Activated CD4-positive, alpha-beta T cell treated with anti-CD3 and anti-CD28 coated beads, Interleukin-2, amount 10 ng/mL, durations not matched to agents 7 days and 5 days (primary cell): ENCODE data around the gene UBTD2. TPM values are rescaled to one million over a fixed set of nuclear protein-coding genes. Genes with fewer than 3 reads are reported as not detected.
"Not testable (repeated sequence)": the region's sequence is repeated elsewhere in the genome, so short reads cannot be mapped to it uniquely, and the experiment has no call there.

Experiments used
- CTCF ChIA-PET: fragments of 350-600 bp; sonication (Branson Sonifier 250); formaldehyde crosslinking; loops from one replicate; lab custom pipeline; 2021; ENCODE audit warnings: antibody characterized with exemption; lab: Charles Lee
- POLR2A ChIA-PET: fragments of 350-600 bp; sonication (Branson Sonifier 250); formaldehyde crosslinking; loops from one replicate; lab custom pipeline; 2021; ENCODE audit warnings: antibody characterized with exemption; lab: Charles Lee
- DNase-seq: peaks from one replicate; pipeline ENCODE4 v3.0.0-alpha.2; 2020
- H3K27ac Mint-ChIP-seq: one replicate; pipeline ENCODE4 v1.8.0; 2021; ENCODE audit warnings: mild to moderate bottlenecking, moderate library complexity, mixed read lengths
- H3K27me3 Mint-ChIP-seq: one replicate; pipeline ENCODE4 v1.8.0; 2021; ENCODE audit warnings: mixed read lengths
- H3K36me3 Mint-ChIP-seq: one replicate; pipeline ENCODE4 v1.8.0; 2021; ENCODE audit warnings: low read depth, mixed read lengths
- H3K4me1 Mint-ChIP-seq: one replicate; pipeline ENCODE4 v1.8.0; 2021; ENCODE audit warnings: mixed read lengths
- H3K4me3 Mint-ChIP-seq: one replicate; pipeline ENCODE4 v1.8.0; 2021; ENCODE audit warnings: mild to moderate bottlenecking, moderate library complexity, mixed read lengths
- H3K9me3 Mint-ChIP-seq: one replicate; pipeline ENCODE4 v1.8.0; 2021; ENCODE audit warnings: mixed read lengths
- total RNA-seq, 2 experiments: library from RNA; stranded (reverse); gene quantifications; one replicate each; pipeline ENCODE4 v1.2.3, GENCODE V29; 2021

Gene UBTD2
- total RNA-seq, 2 experiments from 2014 or later = 10.3 to 11.5 TPM

GRCh38 chr5:172305380-172305779 lies 21.8 kb upstream of the UBTD2 start:
- CTCF ChIA-PET = interaction anchor here (1.5 kb wide), 1 partner anchor 9 kb away, joined by 3 read pairs; no protein-coding TSS in a partner anchor
- Mint-ChIP-seq H3K27ac (no peak overlapping the region), H3K9me3 (peaks cover 4% of the 10 kb centered on the region), H3K36me3 (no peaks in the 10 kb centered on the region), H3K4me1 (no peaks in the 10 kb centered on the region), H3K4me3 (no peak overlapping the region), H3K27me3 (peaks cover 15% of the 10 kb centered on the region)
- POLR2A ChIA-PET = no interaction called here
- no peak for DNase-seq

DNA sequence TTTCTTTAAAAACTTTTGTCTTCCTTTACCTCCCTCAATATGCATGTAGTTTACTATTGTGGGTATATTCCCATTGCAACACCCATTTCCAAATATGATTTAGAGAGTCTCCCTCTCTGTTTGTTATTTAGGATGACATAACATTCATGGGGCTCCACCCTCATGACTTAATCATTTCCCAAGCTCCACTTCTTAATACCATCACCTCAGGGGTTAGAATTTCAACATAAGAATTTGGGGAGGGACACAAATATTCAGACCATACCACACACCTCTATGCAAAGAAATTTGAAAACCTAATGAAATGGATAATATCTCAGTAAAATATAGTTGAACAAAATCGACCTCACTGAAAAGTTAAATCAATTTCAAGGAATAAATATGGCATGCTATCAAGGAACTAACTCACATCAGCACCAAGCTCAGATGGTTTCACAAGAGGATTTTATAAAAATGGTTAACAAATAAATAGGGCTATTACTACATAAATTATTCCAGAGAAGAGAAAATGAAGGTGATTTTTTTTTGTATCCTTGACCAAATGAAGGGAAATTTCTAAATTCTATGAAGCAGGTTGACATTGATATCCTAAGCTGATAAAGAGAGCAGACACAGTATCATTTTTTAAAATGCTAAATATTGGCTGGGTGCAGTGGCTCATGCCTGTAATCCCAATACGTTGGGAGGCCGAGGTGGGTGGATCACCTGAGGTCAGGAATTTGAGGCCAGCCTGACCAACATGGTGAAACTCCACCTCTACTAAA lies 20.2 kb upstream of the UBTD2 start:
- CTCF ChIA-PET = interaction anchor here (1.2 kb wide), 1 partner anchor 21 kb away, joined by 4 read pairs; no protein-coding TSS in a partner anchor

GRCh38 chr5:172303162-172303561 lies 19.6 kb upstream of the UBTD2 start:
- Mint-ChIP-seq H3K27ac (no peak overlapping the region), H3K4me1 (no peaks in the 10 kb centered on the region), H3K9me3 (peaks cover 4% of the 10 kb centered on the region), H3K27me3 (peaks cover 15% of the 10 kb centered on the region), H3K36me3 (no peaks in the 10 kb centered on the region), H3K4me3 (no peak overlapping the region)
- POLR2A ChIA-PET = no interaction called here
- no peak for DNase-seq
- CTCF ChIA-PET = interaction anchor here (1.5 kb wide), 1 partner anchor 10 kb away, joined by 4 read pairs; no protein-coding TSS in a partner anchor

More for the DNA sequence above, 20.2 kb upstream of the UBTD2 start:
- POLR2A ChIA-PET = no interaction called here
- H3K27ac Mint-ChIP-seq = no peak overlapping the region
- peaks cover 15% of the 10 kb centered on the region for H3K27me3 Mint-ChIP-seq
- no peak for DNase-seq
- H3K4me3 Mint-ChIP-seq = no peak overlapping the region
- H3K4me1 Mint-ChIP-seq = no peaks in the 10 kb centered on the region
- no peaks in the 10 kb centered on the region for H3K36me3 Mint-ChIP-seq
- peaks cover 4% of the 10 kb centered on the region for H3K9me3 Mint-ChIP-seq

DNA sequence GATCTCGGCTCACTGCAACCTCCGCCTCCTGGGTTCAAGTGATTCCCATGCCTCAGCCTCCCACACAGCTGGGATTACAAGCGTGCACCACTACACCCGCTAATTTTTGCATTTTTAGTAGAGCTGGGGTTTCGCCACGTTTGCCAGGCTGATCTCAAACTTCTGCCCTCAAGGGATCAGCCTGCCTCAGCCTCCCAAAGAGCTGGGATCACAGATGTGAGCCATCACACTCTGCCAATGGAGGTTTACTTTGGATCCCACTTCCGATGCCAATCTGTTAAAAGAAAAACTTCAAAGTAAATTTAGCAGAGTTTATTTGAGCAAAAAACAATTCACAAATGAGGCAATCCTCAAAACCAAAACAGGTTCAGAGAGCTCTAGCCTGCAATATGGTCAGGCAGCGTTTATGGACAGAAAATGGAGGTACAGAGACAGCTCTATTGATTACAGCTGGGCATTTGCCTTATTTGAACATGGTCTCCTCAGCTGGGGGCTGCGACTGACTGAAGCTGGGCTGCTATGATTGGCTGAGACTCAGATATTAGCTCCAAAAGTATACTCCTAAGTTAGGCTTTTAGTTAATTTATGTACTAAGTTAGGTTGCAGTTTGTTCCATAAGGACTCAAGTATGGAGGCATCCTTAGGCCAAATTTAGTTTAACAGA lies 18.6 kb upstream of the UBTD2 start:
- ChIA-PET POLR2A (no interaction called here), CTCF (interaction anchor here (0.6 to 1.5 kb wide), 2 partner anchors 9 to 94 kb away, joined by 3 to 4 read pairs; no protein-coding TSS in a partner anchor)
- peaks cover 15% of the 10 kb centered on the region for H3K27me3 Mint-ChIP-seq
- no peaks in the 10 kb centered on the region for H3K4me1 Mint-ChIP-seq
- H3K36me3 Mint-ChIP-seq = no peaks in the 10 kb centered on the region
- no peak overlapping the region for H3K27ac Mint-ChIP-seq
- H3K9me3 Mint-ChIP-seq = peaks cover 4% of the 10 kb centered on the region
- H3K4me3 Mint-ChIP-seq = no peak overlapping the region
- DNase-seq = no peak

GRCh38 chr5:172299916-172300439 lies 16.4 kb upstream of the UBTD2 start:
- H3K27me3 Mint-ChIP-seq = peaks cover 16% of the 10 kb centered on the region
- H3K27ac Mint-ChIP-seq = no peak overlapping the region
- CTCF ChIA-PET = interaction anchor here (0.6 kb wide), 2 partner anchors 363 to 1194 kb away, joined by 3 read pairs; no protein-coding TSS in a partner anchor
- no peak overlapping the region for H3K4me3 Mint-ChIP-seq
- POLR2A ChIA-PET = no interaction called here
- H3K36me3 Mint-ChIP-seq = no peaks in the 10 kb centered on the region
- no peaks in the 10 kb centered on the region for H3K4me1 Mint-ChIP-seq
- DNase-seq = no peak
- H3K9me3 Mint-ChIP-seq = no peaks in the 10 kb centered on the region

- ChIA-PET CTCF (interaction anchor here (1.0 kb wide), 1 partner anchor 11 kb away, joined by 3 read pairs; the partner anchor contains the start of gene UBTD2), POLR2A (no interaction called here)
- Mint-ChIP-seq H3K36me3 (no peaks in the 10 kb centered on the region), H3K27me3 (peaks cover 7% of the 10 kb centered on the region), H3K4me3 (no peak overlapping the region), H3K4me1 (peaks cover 3% of the 10 kb centered on the region), H3K27ac (no peak overlapping the region), H3K9me3 (no peaks in the 10 kb centered on the region)
- no peak for DNase-seq
These were observed 11.3 kb upstream of the UBTD2 start for GRCh38 chr5:172294831-172295230.

DNA sequence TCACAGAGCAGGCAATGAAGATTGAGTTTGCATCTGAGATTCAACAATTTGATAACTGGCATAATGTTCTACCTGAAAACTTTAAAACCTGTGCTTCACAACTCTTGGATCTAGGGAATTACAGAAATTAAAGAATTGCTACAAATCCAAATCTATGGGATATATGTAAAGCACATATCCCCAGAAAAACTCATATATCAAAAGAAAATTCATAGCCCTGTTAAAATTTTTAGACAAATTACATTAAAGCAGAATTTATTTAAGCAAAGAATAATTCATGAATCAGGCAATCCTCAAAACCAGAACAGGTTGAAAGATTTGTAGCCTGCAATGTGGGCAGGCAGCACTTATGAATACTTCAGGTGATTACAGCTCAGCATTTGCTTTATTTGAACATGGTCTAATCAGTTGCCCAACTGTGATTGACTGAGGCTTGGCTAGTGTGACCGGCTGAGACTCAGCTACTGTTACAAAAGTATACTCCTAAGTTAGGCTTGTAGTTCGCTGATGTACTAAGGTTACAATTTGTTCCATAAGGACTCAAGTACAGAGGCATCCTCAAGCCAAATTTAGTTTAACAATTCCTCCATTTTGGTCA lies 10.3 kb upstream of the UBTD2 start:
- DNase-seq = no peak

DNA sequence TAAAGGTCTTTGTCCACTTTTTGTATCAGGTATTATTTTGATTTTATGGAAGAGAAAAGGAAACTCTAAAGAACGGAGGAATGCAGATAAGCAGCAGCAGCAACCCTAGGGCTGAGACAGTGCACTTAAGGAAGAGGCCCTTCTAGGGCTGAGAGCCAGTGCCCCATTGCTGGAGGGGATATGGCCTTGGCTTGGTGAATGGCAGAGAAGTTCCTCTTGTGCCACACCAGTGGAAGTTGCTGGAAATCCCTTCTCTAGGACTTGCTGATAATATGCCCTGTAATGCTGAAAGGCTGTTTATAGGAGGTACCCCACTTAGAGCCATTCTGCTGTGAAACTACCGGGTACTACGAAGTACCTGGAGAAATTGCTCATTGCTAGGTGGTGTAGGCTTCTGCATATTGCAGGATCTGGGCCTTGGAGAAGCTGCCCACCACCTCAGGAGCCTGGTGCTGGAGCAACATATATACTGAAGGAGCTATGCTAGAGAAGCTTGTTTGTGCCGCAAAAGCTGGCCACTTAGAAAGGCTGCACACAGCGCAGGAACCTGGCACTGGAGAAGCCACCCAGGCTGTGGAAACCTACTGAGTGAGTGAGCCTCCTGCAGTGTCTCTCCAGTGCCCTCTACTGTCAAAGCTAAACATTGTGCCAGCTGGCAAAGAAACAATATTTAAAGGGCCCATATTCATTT lies 9.6 kb upstream of the UBTD2 start:
- H3K4me1 Mint-ChIP-seq = peaks cover 3% of the 10 kb centered on the region
- POLR2A ChIA-PET = no interaction called here

More for the DNA sequence above, 10.3 kb upstream of the UBTD2 start:
- Mint-ChIP-seq H3K36me3 (no peaks in the 10 kb centered on the region), H3K4me1 (peaks cover 3% of the 10 kb centered on the region), H3K27me3 (peaks cover 7% of the 10 kb centered on the region), H3K27ac (no peak overlapping the region), H3K4me3 (no peak overlapping the region), H3K9me3 (no peaks in the 10 kb centered on the region)
- ChIA-PET POLR2A (no interaction called here), CTCF (interaction anchor here (0.7 to 1.5 kb wide), 14 partner anchors 8 to 287 kb away, joined by 3 to 7 read pairs (median 4); partner anchors contain the start of genes FBXW11, STK10 and UBTD2)

GRCh38 chr5:172291837-172292236 lies 8.3 kb upstream of the UBTD2 start:
- POLR2A ChIA-PET, DNase-seq, H3K9me3 Mint-ChIP-seq, H3K4me3 Mint-ChIP-seq, H3K4me1 Mint-ChIP-seq, H3K27me3 Mint-ChIP-seq, H3K27ac Mint-ChIP-seq, H3K36me3 Mint-ChIP-seq: not testable (repeated sequence)
- CTCF ChIA-PET = interaction anchor here (1.1 kb wide), 1 partner anchor 104 kb away, joined by 3 read pairs; the partner anchor contains the start of gene STK10

More for the DNA sequence above, 9.6 kb upstream of the UBTD2 start:
- no peak overlapping the region for H3K4me3 Mint-ChIP-seq
- CTCF ChIA-PET = interaction anchor here (0.7 to 1.5 kb wide), 14 partner anchors 8 to 286 kb away, joined by 3 to 7 read pairs (median 4); partner anchors contain the start of genes FBXW11, STK10 and UBTD2
- peak overlapping the region; percentile 0 for H3K27ac Mint-ChIP-seq
- no peaks in the 10 kb centered on the region for H3K36me3 Mint-ChIP-seq
- DNase-seq = peak; percentile 78
- H3K27me3 Mint-ChIP-seq = peaks cover 7% of the 10 kb centered on the region
- H3K9me3 Mint-ChIP-seq = no peaks in the 10 kb centered on the region

DNA sequence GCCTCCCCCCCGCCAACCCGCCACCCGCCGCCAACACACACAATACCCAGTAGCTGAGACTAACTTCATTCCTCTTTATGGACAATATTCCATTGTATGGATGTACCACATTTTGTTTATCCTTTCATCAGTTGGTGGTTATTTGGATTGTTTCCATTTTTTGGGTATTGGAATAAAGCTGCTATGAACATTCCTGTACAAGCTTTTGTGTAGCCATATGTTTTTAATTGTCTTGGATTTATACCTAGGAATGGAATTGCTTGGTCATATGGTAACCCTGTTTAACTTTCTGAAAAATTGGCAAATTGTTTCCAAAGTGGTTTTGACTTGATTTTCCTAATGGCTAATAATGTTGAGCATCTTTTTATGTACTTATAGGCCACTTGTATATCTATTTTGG lies 4.9 kb upstream of the UBTD2 start:
- no peaks in the 10 kb centered on the region for H3K9me3 Mint-ChIP-seq
- no peaks in the 10 kb centered on the region for H3K36me3 Mint-ChIP-seq
- H3K27ac Mint-ChIP-seq = no peak overlapping the region
- H3K4me3 Mint-ChIP-seq = no peak overlapping the region
- ChIA-PET CTCF (no interaction called here), POLR2A (no interaction called here)
- no peak for DNase-seq
- H3K4me1 Mint-ChIP-seq = peaks cover 11% of the 10 kb centered on the region
- peaks cover 10% of the 10 kb centered on the region for H3K27me3 Mint-ChIP-seq

- H3K4me3 Mint-ChIP-seq, H3K36me3 Mint-ChIP-seq, H3K27ac Mint-ChIP-seq, H3K9me3 Mint-ChIP-seq, POLR2A ChIA-PET, H3K27me3 Mint-ChIP-seq, DNase-seq: not testable (repeated sequence)
- peaks cover 17% of the 10 kb centered on the region for H3K4me1 Mint-ChIP-seq
- CTCF ChIA-PET = interaction anchor here (0.6 to 1.2 kb wide), 3 partner anchors 99 to 736 kb away, joined by 3 to 4 read pairs (median 3); partner anchors contain the start of gene STK10
These were observed 3.6 kb upstream of the UBTD2 start for GRCh38 chr5:172287140-172287539.
